GM12878 (cell line): Measurements from ENCODE around the gene A1BG. TPM values are rescaled to one million over a fixed set of nuclear protein-coding genes. Genes with fewer than 3 reads are reported as not detected.

Experiments used
- ATAC-seq: fragments of 200-7000 bp; cut with Tn5 transposase; 3 replicates; pipeline ENCODE4 v1.9.1; 2020; ENCODE audit warnings: mild to moderate bottlenecking, moderate library complexity
- BruUV-seq: library from RNA; stranded (reverse); fragments of 400-500 nt; replicated peaks from 2 replicates; lab custom pipeline; 2021; lab: Mats Ljungman, UMichigan
- CTCF ChIA-PET: fragments of 300-600 bp; sonication (Branson Sonifier 250); formaldehyde crosslinking; extraction: SDS; loops from one replicate; lab custom pipeline; 2021; ENCODE audit warnings: inconsistent platforms; lab: Yijun Ruan, JAX
- POLR2A ChIA-PET: fragments of 350-600 bp; formaldehyde crosslinking; extraction: SDS; loops from one replicate; lab custom pipeline; 2021; ENCODE audit warnings: inconsistent platforms; lab: Charles Lee
- RAD21 ChIA-PET: fragments of 300-600 bp; sonication (Branson Sonifier 250); formaldehyde crosslinking; loops from one replicate; lab custom pipeline; 2023; ENCODE audit warnings: antibody characterized with exemption; ENCODE audit not compliant: unreplicated experiment; lab: Charles Lee
- SMC1A ChIA-PET: fragments of 300-600 bp; sonication (Branson Sonifier 250); formaldehyde crosslinking; loops from one replicate; lab custom pipeline; 2023; ENCODE audit not compliant: unreplicated experiment, uncharacterized antibody; lab: Charles Lee
- DNase-seq: peaks from one replicate; pipeline ENCODE4 v3.0.0-alpha.2; 2011; ENCODE audit warnings: low read depth, low spot score
- FAIRE-seq: peaks from 3 replicates; lab custom pipeline; 2011; peaks lifted over from hg19 to GRCh38; lab: Jason Lieb, UNC
- H2AFZ ChIP-seq: 2 replicates; pipeline ENCODE4 v1.6.0; 2011; ENCODE audit warnings: low read depth, low read length, control low read depth; ENCODE audit not compliant: control insufficient read depth
- H3K27ac ChIP-seq: 2 replicates; pipeline ENCODE4 v1.5.1; 2011; ENCODE audit warnings: control low read depth; ENCODE audit not compliant: control insufficient read depth, insufficient read depth
- H3K27me3 ChIP-seq, 2 experiments: replicated peaks in 1 of 2; 2 replicates each; pipeline versions ENCODE4 v1.6.0 to v1.6.1; 2011; ENCODE audit warnings: low read length in 1 of 2; ENCODE audit not compliant: control insufficient read depth in 2 of 2, insufficient read depth in 2 of 2
- H3K36me3 ChIP-seq, 2 experiments: 2 replicates each; pipeline ENCODE4 v1.5.1; 2011; ENCODE audit warnings: low read length in 1 of 2; ENCODE audit not compliant: control insufficient read depth in 2 of 2, insufficient read depth in 2 of 2
- H3K4me1 ChIP-seq: 2 replicates; pipeline ENCODE4 v1.6.1; 2011; ENCODE audit warnings: mild to moderate bottlenecking, low read length, moderate library complexity, mixed read lengths; ENCODE audit not compliant: control insufficient read depth, insufficient read depth
- H3K4me2 ChIP-seq: 2 replicates; pipeline ENCODE4 v1.6.0; 2011; ENCODE audit warnings: control low read depth; ENCODE audit not compliant: control insufficient read depth, insufficient read depth
- H3K4me3 ChIP-seq: fragments of 200-600 bp; sonication (generic); 2 replicates; pipeline ENCODE4 v1.5.1; 2016
- H3K79me2 ChIP-seq: 2 replicates; pipeline ENCODE4 v1.6.0; 2011; ENCODE audit warnings: low read length; ENCODE audit not compliant: control insufficient read depth, insufficient read depth
- H3K9ac ChIP-seq: 2 replicates; pipeline ENCODE4 v1.8.0; 2011; ENCODE audit warnings: low read length, control low read depth, mixed read lengths; ENCODE audit not compliant: control insufficient read depth, insufficient read depth
- H3K9me3 ChIP-seq: replicated peaks from 3 replicates; pipeline ENCODE4 v1.5.1; 2011; ENCODE audit warnings: mild to moderate bottlenecking, low read length; ENCODE audit not compliant: control insufficient read depth, insufficient read depth
- H4K20me1 ChIP-seq: 2 replicates; pipeline ENCODE4 v1.6.0; 2011; ENCODE audit not compliant: control insufficient read depth, insufficient read depth
- BCL11A ChIP-seq: IDR thresholded peaks from 2 replicates; pipeline ENCODE4 v1.6.1; 2011; ENCODE audit warnings: low read depth, low read length
- FOXM1 ChIP-seq: IDR thresholded peaks from 2 replicates; pipeline ENCODE4 v1.6.1; 2012; ENCODE audit warnings: low read depth, mild to moderate bottlenecking, inconsistent platforms, low read length, moderate library complexity
- RFX5 ChIP-seq: IDR thresholded peaks from 2 replicates; pipeline ENCODE4 v1.6.1; 2011; ENCODE audit warnings: low read depth, low read length, improper control_type of control experiment
- WGBS: methylation state at CpG from one replicate; pipeline ENCODE4 v1.1.6; 2016; ENCODE audit warnings: low lambda C conversion rate; ENCODE audit not compliant: insufficient replicate concordance, insufficient coverage; ENCODE audit errors: missing lambda C conversion rate; 5-methylcytosine and 5-hydroxymethylcytosine counted together
- in situ Hi-C: fragments of 300-500 bp; cut with MboI; formaldehyde crosslinking; loops from 9 replicates; pipeline ENCODE4 v1.14.3; 2018; ENCODE audit warnings: mixed read lengths
- intact Hi-C: fragments of 100-400 bp; cut with micrococcal nuclease; formaldehyde crosslinking; loops from one replicate; pipeline ENCODE4 v1.14.2; 2022; ENCODE audit not compliant: unreplicated experiment
- polyA plus RNA-seq, 11 experiments: library from polyadenylated mRNA; depleted of rRNA in 4 of 11; unstranded in 6 of 11; stranded (reverse) in 5 of 11; fragments of >200 nt; fragmentation: Nextera tagmentation in 4 of 11; fragmentation: Illumina TruSeq in 1 of 11; extraction: Ambion mirVana in 4 of 11; extraction: Trizol in 1 of 11; gene quantifications; 1 replicate in 1 of 11; 2 replicates in 10 of 11; pipeline versions ENCODE4 v1.2.1 to v1.2.3, GENCODE V29; 2011 to 2016; ENCODE audit warnings: inconsistent platforms in 2 of 11, missing spikeins in 2 of 11, low read depth in 1 of 11
- total RNA-seq, 4 experiments: library from RNA; depleted of rRNA in 3 of 4; stranded (reverse); fragments of >200 nt in 3 of 4; fragmentation: Illumina TruSeq in 1 of 4; extraction: Trizol in 1 of 4; gene quantifications; 2 replicates each; pipeline versions ENCODE4 v1.2.1 to v1.2.3, GENCODE V29; 2013 to 2021

The A1BG gene
- total and polyA plus RNA-seq, 10 of the 15 experiments (the other 5 are each of a cell fraction or from before 2014, with no cell fraction given) = 0.34 to 29.6 (median 11.8) TPM

GRCh38 chr19:58398087-58398486 is 44.8 kb upstream of the A1BG start:
- no peak overlapping the region for H3K4me3 ChIP-seq
- H3K36me3 ChIP-seq = peaks cover under 1 to 21% of the 10 kb centered on the region in 2 experiments; a peak in 3 of 4 replicates
- H3K4me1 ChIP-seq = peaks cover 10% of the 10 kb centered on the region
- no peaks in the 10 kb centered on the region for H3K79me2 ChIP-seq
- WGBS = 51% methylated on average over 4 of the region's 4 CpGs
- no TSS peak for BruUV-seq
- in situ Hi-C loops (no loop called here), intact Hi-C loops (no loop called here)
- no peaks in the 10 kb centered on the region for H4K20me1 ChIP-seq
- no peak overlapping the region for H2AFZ ChIP-seq
- H3K9me3 ChIP-seq = no peaks in the 10 kb centered on the region
- ATAC-seq = no peak
- no peak overlapping the region for H3K9ac ChIP-seq
- CTCF ChIA-PET = no interaction called here
- SMC1A ChIA-PET = no interaction called here
- H3K27me3 ChIP-seq = no peaks in the 10 kb centered on the region
- POLR2A ChIA-PET = no interaction called here
- TF ChIP-seq FOXM1 = no peak
- H3K4me2 ChIP-seq = no peak overlapping the region
- H3K27ac ChIP-seq = no peak overlapping the region
- RAD21 ChIA-PET = no interaction called here
- DNase-seq = no peak
- FAIRE-seq = no peak

- DNase-seq (no peak), ATAC-seq (no peak), FAIRE-seq (no peak)
- Histone ChIP-seq H3K9me3 (no peaks in the 10 kb centered on the region), H3K36me3 (peaks cover 4 to 24% of the 10 kb centered on the region in 2 experiments; a peak in 3 of 4 replicates), H3K4me1 (peaks cover 10% of the 10 kb centered on the region), H2AFZ (no peak overlapping the region), H3K79me2 (no peaks in the 10 kb centered on the region), H3K4me3 (no peak overlapping the region), H3K9ac (no peak overlapping the region), H4K20me1 (peaks cover 5% of the 10 kb centered on the region)
- in situ Hi-C loops (no loop called here), intact Hi-C loops (no loop called here)
- ChIA-PET SMC1A (no interaction called here), CTCF (no interaction called here)
- no TSS peak for BruUV-seq
- 64% methylated on average over 7 of the region's 7 CpGs for WGBS
- TF ChIP-seq RFX5 (no peak), BCL11A (no peak)
- TF ChIP-seq, all 136 proteins: peak for 0
- no peak overlapping the region for H3K27ac ChIP-seq
- no peak overlapping the region for H3K4me2 ChIP-seq
- ChIA-PET POLR2A (no interaction called here), RAD21 (no interaction called here)
- no peaks in the 10 kb centered on the region for H3K27me3 ChIP-seq
Observed at GRCh38 chr19:58397533-58398037, 44.3 kb upstream of the A1BG start.
